HCT116 (cell line): ENCODE measurements around the gene TAS2R13. TPM values are rescaled to one million over a fixed set of nuclear protein-coding genes. Genes with fewer than 3 reads are reported as not detected.

Experiments
- ATAC-seq: fragments of 200-7000 bp; cut with Tn5 transposase; 2 replicates; pipeline ENCODE4 v1.9.1; 2020; ENCODE audit warnings: mild to moderate bottlenecking, moderate library complexity
- BruUV-seq: library from RNA; stranded (reverse); fragments of 400-500 nt; replicated peaks from 2 replicates; lab custom pipeline; 2021; lab: Mats Ljungman, UMichigan
- CTCF ChIA-PET: fragments of 300-600 bp; sonication (Branson Sonifier 250); formaldehyde crosslinking; loops from one replicate; lab custom pipeline; 2021; ENCODE audit warnings: antibody characterized with exemption; lab: Charles Lee
- POLR2A ChIA-PET: fragments of 300-600, 350-600 bp; sonication (Branson Sonifier 250); formaldehyde crosslinking; loops from one replicate; lab custom pipeline; 2021; ENCODE audit warnings: antibody characterized with exemption; lab: Charles Lee
- RAD21 ChIA-PET, 2 experiments: fragments of 300-600 bp; sonication (Branson Sonifier 250); formaldehyde crosslinking; loops; one replicate each; lab custom pipeline; 2023; ENCODE audit warnings: low total read pairs in 2 of 2; ENCODE audit not compliant: uncharacterized antibody in 2 of 2, unreplicated experiment in 2 of 2, low non-redundant PET in 1 of 2; lab: Charles Lee
- DNase-seq: peaks from one replicate; pipeline ENCODE4 v3.0.0-alpha.2; 2010; ENCODE audit warnings: low read depth, low spot score
- H2AFZ ChIP-seq: fragments of 200-600 bp; shearing (Covaris generic), sonication (generic); 2 replicates; pipeline ENCODE4 v1.6.1; 2017; ENCODE audit warnings: low read depth, mixed run types, mixed read lengths, antibody characterized with exemption, low read length; ENCODE audit not compliant: poor library complexity, severe bottlenecking
- H3K27ac ChIP-seq: 2 replicates; pipeline ENCODE4 v1.5.1; 2012; ENCODE audit warnings: low read depth, low read length
- H3K27me3 ChIP-seq: fragments of 200-600 bp; sonication (generic); 2 replicates; pipeline ENCODE4 v1.6.1; 2016; ENCODE audit warnings: mixed run types, low read length, mixed read lengths; ENCODE audit not compliant: insufficient read depth
- H3K36me3 ChIP-seq, 2 experiments: fragments of 200-500 bp in 1 of 2; fragments of 200-600 bp in 1 of 2; sonication (Bioruptor generic) in 1 of 2; sonication (generic) in 1 of 2; 2 replicates each; pipeline versions ENCODE4 v1.5.1 to v1.6.1; 2014 to 2016; ENCODE audit warnings: low read length in 2 of 2, inconsistent platforms in 1 of 2, mixed read lengths in 1 of 2, mixed run types in 1 of 2; ENCODE audit not compliant: insufficient read depth in 2 of 2, control insufficient read depth in 1 of 2
- H3K4me1 ChIP-seq, 2 experiments: fragments of 200-600 bp in 1 of 2; sonication (generic) in 1 of 2; 2 replicates each; pipeline versions ENCODE4 v1.5.1 to v1.6.1; 2012 to 2017; ENCODE audit warnings: low read length in 2 of 2, inconsistent platforms in 1 of 2, mild to moderate bottlenecking in 1 of 2, mixed read lengths in 1 of 2, mixed run types in 1 of 2, moderate library complexity in 1 of 2; ENCODE audit not compliant: insufficient read depth in 2 of 2, control insufficient read depth in 1 of 2
- H3K4me2 ChIP-seq: fragments of 200-600 bp; sonication (generic); 2 replicates; pipeline ENCODE4 v1.6.1; 2017; ENCODE audit warnings: mixed run types, low read length, mixed read lengths
- H3K4me3 ChIP-seq, 2 experiments: fragments of 200-600 bp in 1 of 2; sonication (generic) in 1 of 2; replicated peaks in 1 of 2; 2 replicates each; pipeline ENCODE4 v1.5.1; 2011 to 2016; ENCODE audit warnings: low read length in 2 of 2, control low read depth in 1 of 2, low read depth in 1 of 2, mild to moderate bottlenecking in 1 of 2, mixed read lengths in 1 of 2, mixed run types in 1 of 2
- H3K79me2 ChIP-seq: fragments of 200-600 bp; sonication (generic); 2 replicates; pipeline ENCODE4 v1.6.1; 2017; ENCODE audit warnings: mild to moderate bottlenecking, mixed run types, low read length, moderate library complexity, mixed read lengths; ENCODE audit not compliant: insufficient read depth
- H3K9ac ChIP-seq: fragments of 200-600 bp; sonication (generic); 2 replicates; pipeline ENCODE4 v1.6.1; 2016; ENCODE audit warnings: low read length, mixed read lengths
- H3K9me2 ChIP-seq: fragments of 200-600 bp; sonication (generic), shearing (Covaris generic); 2 replicates; pipeline ENCODE4 v1.6.1; 2017; ENCODE audit warnings: mixed run types, mild to moderate bottlenecking, moderate library complexity; ENCODE audit not compliant: insufficient read depth
- H3K9me3 ChIP-seq, 2 experiments: fragments of 200-500 bp in 1 of 2; fragments of 200-600 bp in 1 of 2; sonication (Bioruptor generic) in 1 of 2; sonication (generic) in 1 of 2; 2 replicates each; pipeline ENCODE4 v1.6.1; 2014 to 2017; ENCODE audit warnings: low read length in 2 of 2, mixed read lengths in 2 of 2, inconsistent platforms in 1 of 2, low read depth in 1 of 2, mild to moderate bottlenecking in 1 of 2, mixed run types in 1 of 2, moderate library complexity in 1 of 2; ENCODE audit not compliant: control insufficient read depth in 1 of 2, insufficient read depth in 1 of 2
- H4K20me1 ChIP-seq: fragments of 200-600 bp; sonication (generic), shearing (Covaris generic); 2 replicates; pipeline ENCODE4 v1.6.1; 2017; ENCODE audit warnings: mixed run types, mild to moderate bottlenecking, moderate library complexity; ENCODE audit not compliant: insufficient read depth
- CTCF ChIP-seq, 3 experiments: fragments of 200-600 bp in 1 of 3; sonication (generic) in 1 of 3; IDR thresholded peaks in 2 of 3; conservative IDR thresholded peaks in 1 of 3; 2 replicates each; pipeline ENCODE4 v1.5.1; 2012 to 2017; ENCODE audit warnings: low read depth in 2 of 3, low read length in 2 of 3, antibody characterized with exemption in 1 of 3, borderline replicate concordance in 1 of 3, control low read depth in 1 of 3, mild to moderate bottlenecking in 1 of 3, mixed read lengths in 1 of 3, mixed run types in 1 of 3, moderate library complexity in 1 of 3; ENCODE audit not compliant: insufficient read depth in 1 of 3
- ELF1 ChIP-seq: IDR thresholded peaks from 2 replicates; pipeline ENCODE4 v1.6.1; 2012; ENCODE audit warnings: low read depth, borderline replicate concordance
- EZH2 ChIP-seq: fragments of 200-600 bp; sonication (generic); IDR thresholded peaks from 2 replicates; pipeline ENCODE4 v1.6.1; 2017; ENCODE audit warnings: antibody characterized with exemption, mixed run types
- EZH2phosphoT487 ChIP-seq: fragments of 200-600 bp; IDR thresholded peaks from 2 replicates; pipeline ENCODE4 v1.6.1; 2018; ENCODE audit warnings: antibody characterized with exemption, borderline replicate concordance
- POLR2A ChIP-seq: IDR thresholded peaks from 2 replicates; pipeline ENCODE4 v1.7.0; 2011; ENCODE audit warnings: borderline replicate concordance; ENCODE audit not compliant: insufficient read depth, insufficient read length; ENCODE audit errors: extremely low read depth
- POLR2AphosphoS5 ChIP-seq: IDR thresholded peaks from 2 replicates; pipeline ENCODE4 v1.6.1; 2011; ENCODE audit warnings: mild to moderate bottlenecking, low read depth, low read length, moderate library complexity
- RAD21 ChIP-seq: IDR thresholded peaks from 2 replicates; pipeline ENCODE4 v1.6.1; 2012; ENCODE audit warnings: low read depth, mild to moderate bottlenecking
- SP1 ChIP-seq: IDR thresholded peaks from 2 replicates; pipeline ENCODE4 v1.6.1; 2012; ENCODE audit warnings: low read depth
- SRF ChIP-seq: IDR thresholded peaks from 2 replicates; pipeline ENCODE4 v1.6.1; 2012; ENCODE audit warnings: low read depth
- YY1 ChIP-seq: IDR thresholded peaks from 2 replicates; pipeline ENCODE4 v1.6.1; 2011; ENCODE audit warnings: low read length, low read depth, moderate library complexity, mild to moderate bottlenecking; ENCODE audit not compliant: insufficient replicate concordance; ENCODE audit errors: extremely low read depth
- ZFX ChIP-seq: fragments of 450-650 bp; IDR thresholded peaks from 2 replicates; pipeline ENCODE4 v1.6.1; 2017
- ZNF274 ChIP-seq: fragments of 200-500 bp; sonication (Bioruptor generic); IDR thresholded peaks from 2 replicates; pipeline ENCODE4 v1.6.1; 2014; ENCODE audit warnings: mild to moderate bottlenecking, low read depth, low read length, inconsistent platforms
- intact Hi-C: fragments of 100-400 bp; cut with micrococcal nuclease; formaldehyde crosslinking; loops from 2 replicates; pipeline ENCODE4 v1.10.0; 2022
- total RNA-seq: library from RNA; stranded (reverse); gene quantifications from one replicate; pipeline ENCODE4 v1.2.1, GENCODE V29; 2021; ENCODE audit not compliant: unreplicated experiment
- TF ChIP-seq, protein P1 (sequence below): IDR thresholded peaks from 2 replicates; pipeline ENCODE4 v1.6.1; 2012

TAS2R13 gene
- total RNA-seq, 1 experiment from 2014 or later = 0.91 TPM

DNA sequence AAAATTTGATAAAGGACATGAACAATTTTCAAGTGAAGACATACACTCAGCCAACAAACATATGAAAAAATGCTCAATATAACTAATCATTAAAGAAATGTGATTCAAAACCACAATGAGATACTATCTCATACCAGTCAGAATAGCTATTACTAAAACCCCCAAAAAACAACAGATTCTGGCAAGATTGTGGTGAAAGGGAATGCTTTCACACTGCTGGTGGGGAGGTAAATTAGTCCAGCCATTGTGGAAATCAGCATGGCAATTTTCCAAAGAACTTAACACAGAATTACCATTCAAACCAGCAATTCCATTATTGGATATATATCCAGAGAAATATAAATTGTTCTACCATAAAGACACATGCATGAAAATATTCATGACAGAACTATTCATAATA lies 48.4 kb upstream of the TAS2R13 start:
- TF ChIP-seq, protein P1, sequence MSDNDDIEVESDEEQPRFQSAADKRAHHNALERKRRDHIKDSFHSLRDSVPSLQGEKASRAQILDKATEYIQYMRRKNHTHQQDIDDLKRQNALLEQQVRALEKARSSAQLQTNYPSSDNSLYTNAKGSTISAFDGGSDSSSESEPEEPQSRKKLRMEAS = no peak
- TF ChIP-seq EZH2phosphoT487 (no peak), YY1 (no peak), ELF1 (no peak), CTCF (IDR thresholded peaks at IDR 0.05 in 2 of 3, conservative IDR thresholded peaks at IDR 0.05 in 1 of 3; ENCODE audit: borderline replicate concordance in 1 of 3, insufficient read depth in 1 of 3, low read depth in 2 of 3, low read length in 2 of 3) (no peak), POLR2A (no peak), EZH2 (no peak), ZNF274 (no peak), SP1 (no peak), POLR2AphosphoS5 (no peak), ZFX (no peak), RAD21 (no peak), SRF (no peak)
- DNase-seq = no peak
- ChIA-PET POLR2A (no interaction called here), RAD21 (no interaction called here), CTCF (no interaction called here)
- BruUV-seq = no TSS peak
- peaks cover 30% of the 10 kb centered on the region for H3K79me2 ChIP-seq
- intact Hi-C loops = no loop called here
- no peaks in the 10 kb centered on the region for H3K9me2 ChIP-seq
- H3K4me1 ChIP-seq = no peaks in the 10 kb centered on the region
- H3K9ac ChIP-seq = no peak overlapping the region
- H3K4me2 ChIP-seq = no peak overlapping the region
- no peaks in the 10 kb centered on the region for H3K36me3 ChIP-seq
- peaks cover 0 to 5% of the 10 kb centered on the region in 2 experiments; a peak in 1 of 4 replicates for H3K9me3 ChIP-seq
- no peaks in the 10 kb centered on the region for H4K20me1 ChIP-seq
- H2AFZ ChIP-seq = no peak overlapping the region
- no peaks in the 10 kb centered on the region for H3K27me3 ChIP-seq
- no peak overlapping the region for H3K27ac ChIP-seq
- no peak overlapping the region for H3K4me3 ChIP-seq
- no peak for ATAC-seq
